Measurements from ENCODE around the gene ZFX. TPM values are rescaled to one million over a fixed set of nuclear protein-coding genes. Genes with fewer than 3 reads are reported as not detected.

Gene ZFX
- total and polyA plus RNA-seq, 10 of the 15 experiments (the other 5 are each of a cell fraction or from before 2014, with no cell fraction given): 6.8 to 40.9 (median 24.6) TPM

- no peak for TF ChIP-seq MXI1 (IDR thresholded peaks at IDR 0.05; ENCODE audit: low read depth, low read length)
Measured at GRCh38 chrX:24150898-24151297, 1.4 kb downstream of the ZFX start (continued).

DNA sequence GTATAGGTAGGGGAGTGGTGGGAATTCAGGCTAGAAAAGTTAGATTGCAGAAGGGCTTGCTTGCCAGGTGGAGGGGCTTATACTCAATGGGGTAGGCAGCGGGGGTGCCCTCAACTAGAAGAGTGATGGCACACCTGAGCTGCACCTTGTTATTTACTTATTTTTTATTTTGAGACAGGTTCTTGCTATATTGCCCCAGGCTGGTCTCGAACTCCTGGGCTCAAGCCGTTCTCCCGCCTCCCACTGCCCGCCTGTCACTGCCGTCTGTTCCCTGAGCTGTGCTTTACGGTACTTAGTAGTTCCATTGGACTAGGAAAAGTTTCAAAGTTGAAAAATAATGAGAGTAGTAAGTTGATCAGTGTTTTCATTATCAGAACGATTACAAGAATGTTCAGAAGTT is 2.0 kb downstream of the ZFX start:
- POLR2A ChIA-PET: interaction anchor here (1.0 kb wide), 1 partner anchor 19 kb away, joined by 3 read pairs; no protein-coding TSS in a partner anchor
- RAD21 ChIA-PET (ENCODE audit: unreplicated experiment): interaction anchor here (0.8 to 3.0 kb wide), 2 partner anchors 49 to 91 kb away, joined by 6 to 10 read pairs; no protein-coding TSS in a partner anchor
- DNase-seq (ENCODE audit: low read depth, low spot score): no peak
- peak overlapping the region; percentile 91 for H3K9ac ChIP-seq (ENCODE audit: control insufficient read depth, insufficient read depth, low read length)
- peaks cover 68% of the 10 kb centered on the region for H3K79me2 ChIP-seq (ENCODE audit: control insufficient read depth, insufficient read depth, low read length)
- whole genome bisulfite sequencing (ENCODE audit: insufficient coverage, insufficient replicate concordance, low lambda C conversion rate, missing lambda C conversion rate): 32% methylated on average over 8 of the region's 8 CpGs
- H4K20me1 ChIP-seq (ENCODE audit: control insufficient read depth, insufficient read depth): no peaks in the 10 kb centered on the region
- peak overlapping the region; percentile 82 for H3K4me2 ChIP-seq (ENCODE audit: control insufficient read depth, insufficient read depth)
- intact Hi-C loops (cut with micrococcal nuclease; ENCODE audit: unreplicated experiment) (loop anchor here (2.0 to 5.0 kb wide), 2 partner anchors 17 to 91 kb away; no protein-coding TSS in a partner anchor), in situ Hi-C loops (cut with MboI) (no loop called here)
- H3K27me3 ChIP-seq (replicated peaks in 1 of 2; ENCODE audit: control insufficient read depth in 2 of 2, insufficient read depth in 2 of 2, low read length in 1 of 2): no peaks in the 10 kb centered on the region
- TF ChIP-seq POLR2AphosphoS5 (IDR thresholded peaks at IDR 0.05; ENCODE audit: low read length) (0 out of 2 replicates have a peak, but pooled peaks have one; percentile 20), POU2F2 (IDR thresholded peaks at IDR 0.05; ENCODE audit: borderline replicate concordance, low read depth, low read length) (no peak), BCL11A (IDR thresholded peaks at IDR 0.05; ENCODE audit: low read depth, low read length) (no peak), ZNF274 (IDR thresholded peaks at IDR 0.05; ENCODE audit: insufficient read depth, insufficient read length) (no peak), ZZZ3 (IDR thresholded peaks at IDR 0.05; ENCODE audit: control insufficient read depth, insufficient read length, low read depth) (no peak), RELA (IDR thresholded peaks at IDR 0.05; ENCODE audit: borderline replicate concordance, partially characterized antibody) (no peak), EP300 (IDR thresholded peaks at IDR 0.05; ENCODE audit: borderline replicate concordance in 1 of 2, control insufficient read depth in 1 of 2, low read depth in 2 of 2, low read length in 2 of 2) (no peak)
- TF ChIP-seq, protein P1, sequence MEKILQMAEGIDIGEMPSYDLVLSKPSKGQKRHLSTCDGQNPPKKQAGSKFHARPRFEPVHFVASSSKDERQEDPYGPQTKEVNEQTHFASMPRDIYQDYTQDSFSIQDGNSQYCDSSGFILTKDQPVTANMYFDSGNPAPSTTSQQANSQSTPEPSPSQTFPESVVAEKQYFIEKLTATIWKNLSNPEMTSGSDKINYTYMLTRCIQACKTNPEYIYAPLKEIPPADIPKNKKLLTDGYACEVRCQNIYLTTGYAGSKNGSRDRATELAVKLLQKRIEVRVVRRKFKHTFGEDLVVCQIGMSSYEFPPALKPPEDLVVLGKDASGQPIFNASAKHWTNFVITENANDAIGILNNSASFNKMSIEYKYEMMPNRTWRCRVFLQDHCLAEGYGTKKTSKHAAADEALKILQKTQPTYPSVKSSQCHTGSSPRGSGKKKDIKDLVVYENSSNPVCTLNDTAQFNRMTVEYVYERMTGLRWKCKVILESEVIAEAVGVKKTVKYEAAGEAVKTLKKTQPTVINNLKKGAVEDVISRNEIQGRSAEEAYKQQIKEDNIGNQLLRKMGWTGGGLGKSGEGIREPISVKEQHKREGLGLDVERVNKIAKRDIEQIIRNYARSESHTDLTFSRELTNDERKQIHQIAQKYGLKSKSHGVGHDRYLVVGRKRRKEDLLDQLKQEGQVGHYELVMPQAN (conservative IDR thresholded peaks at IDR 0.05): no peak
- H3K4me1 ChIP-seq (ENCODE audit: control insufficient read depth, insufficient read depth, low read length): peaks cover 22% of the 10 kb centered on the region
- peak overlapping the region; percentile 88 for H3K4me3 ChIP-seq
- SMC1A ChIA-PET (ENCODE audit: uncharacterized antibody, unreplicated experiment): interaction anchor here (0.9 to 1.3 kb wide), 4 partner anchors 10 to 31 kb away, joined by 3 to 6 read pairs (median 4); no protein-coding TSS in a partner anchor
- H3K9me3 ChIP-seq (replicated peaks; ENCODE audit: control insufficient read depth, insufficient read depth, low read length): no peaks in the 10 kb centered on the region
- H3K36me3 ChIP-seq (ENCODE audit: control insufficient read depth in 2 of 2, insufficient read depth in 2 of 2, low read length in 1 of 2): peaks cover 0 to 4% of the 10 kb centered on the region in 2 experiments; a peak in 1 of 4 replicates
- H2AFZ ChIP-seq (ENCODE audit: control insufficient read depth, low read depth, low read length): no peak overlapping the region
- BruUV-seq (replicated peaks): no TSS peak
- FAIRE-seq: no peak
- ATAC-seq: no peak
- H3K27ac ChIP-seq (ENCODE audit: control insufficient read depth, insufficient read depth): peak overlapping the region; percentile 80
- CTCF ChIA-PET: interaction anchor here (0.6 to 1.1 kb wide), 3 partner anchors 29 to 407 kb away, joined by 3 read pairs; no protein-coding TSS in a partner anchor
